Right lobe of liver (tissue), 6 donors: Measurements from ENCODE around the gene TDRD7. TPM values are rescaled to one million over a fixed set of nuclear protein-coding genes. Genes with fewer than 3 reads are reported as not detected.
A peak's percentile ranks its signal among the peaks of the same experiment; 100 is the strongest.

Experiments used
- ATAC-seq, 4 donors: fragments of 200-7000 bp; cut with Tn5 transposase; one replicate each; pipeline ENCODE4 v1.9.1; 2020; ENCODE audit warnings: mild to moderate bottlenecking in 4 of 4, moderate library complexity in 4 of 4
- DNase-seq, 3 donors: peaks; one replicate each; pipeline ENCODE4 v3.0.0-alpha.2; 2020
- H3K27ac ChIP-seq, 3 donors: fragments of 200-600 bp; one replicate each; pipeline ENCODE4 v1.8.0; 2022
- H3K27me3 ChIP-seq, 2 donors: fragments of 200-600 bp; one replicate each; pipeline ENCODE4 v1.8.0; 2022
- H3K36me3 ChIP-seq, 4 donors: fragments of 200-600 bp; sonication (generic) in 1 of 4; one replicate each; pipeline versions ENCODE4 v1.5.1 to v1.8.0; 2017 to 2022; ENCODE audit warnings: control low read depth in 1 of 4
- H3K4me1 ChIP-seq, 4 donors: fragments of 200-600 bp; sonication (generic) in 1 of 4; one replicate each; pipeline versions ENCODE4 v1.5.1 to v1.8.0; 2017 to 2022; ENCODE audit warnings: control low read depth in 1 of 4
- H3K4me3 ChIP-seq, 3 donors: fragments of 200-600 bp; one replicate each; pipeline ENCODE4 v1.8.0; 2022
- H3K9me3 ChIP-seq, 4 donors: fragments of 200-600 bp; sonication (generic) in 1 of 4; one replicate each; pipeline versions ENCODE4 v1.5.1 to v1.8.0; 2017 to 2022; ENCODE audit warnings: control low read depth in 1 of 4
- POLR2A ChIP-seq: fragments of 450-650 bp; IDR thresholded peaks from one replicate; pipeline ENCODE4 v1.6.1; 2017; ENCODE audit warnings: antibody characterized with exemption, mild to moderate bottlenecking
- WGBS: methylation state at CpG from one replicate; pipeline ENCODE4 v1.1.6; 2018; ENCODE audit warnings: low coverage, low lambda C conversion rate; ENCODE audit not compliant: insufficient coverage; ENCODE audit errors: missing lambda C conversion rate; 5-methylcytosine and 5-hydroxymethylcytosine counted together
- intact Hi-C, 2 donors: fragments of 100-400 bp; cut with DNase I; formaldehyde crosslinking; loops; one replicate each; pipeline versions ENCODE4 v1.11.2 to v1.14.1; 2022
- total RNA-seq, 6 experiments: library from RNA; depleted of rRNA in 2 of 6; stranded (reverse); fragments of >200 nt in 2 of 6; fragmentation: NEBNext Ultra II Directional in 3 of 6; extraction: Animal tissue kit (Norgen Biotek cat#: 25700) in 3 of 6; gene quantifications; one replicate each; pipeline versions ENCODE4 v1.1.0 to v1.2.4, GENCODE V29; 2016 to 2023
- TF ChIP-seq, protein P1 (sequence below), 4 donors: fragments of 200-600 bp in 3 of 4; fragments of 450-650 bp in 1 of 4; IDR thresholded peaks; one replicate each; pipeline versions ENCODE4 v1.5.1 to v1.8.0; 2016 to 2022; ENCODE audit warnings: antibody characterized with exemption in 4 of 4, mild to moderate bottlenecking in 2 of 4
- donor health status: DM: no; HTN: yes; CAD: no.
- donor health status: DM: no; HTN: no; CAD: no.
- donor health status: DM: no; HTN: no; CAD: no.
- donor health status: DM: no; HTN: yes; CAD: no.
- donor health status: DM: no; HTN: yes; CAD: no.

TDRD7 gene
- total RNA-seq, 6 experiments from 2014 or later: 4.2 to 8.7 (median 6.8) TPM

DNA sequence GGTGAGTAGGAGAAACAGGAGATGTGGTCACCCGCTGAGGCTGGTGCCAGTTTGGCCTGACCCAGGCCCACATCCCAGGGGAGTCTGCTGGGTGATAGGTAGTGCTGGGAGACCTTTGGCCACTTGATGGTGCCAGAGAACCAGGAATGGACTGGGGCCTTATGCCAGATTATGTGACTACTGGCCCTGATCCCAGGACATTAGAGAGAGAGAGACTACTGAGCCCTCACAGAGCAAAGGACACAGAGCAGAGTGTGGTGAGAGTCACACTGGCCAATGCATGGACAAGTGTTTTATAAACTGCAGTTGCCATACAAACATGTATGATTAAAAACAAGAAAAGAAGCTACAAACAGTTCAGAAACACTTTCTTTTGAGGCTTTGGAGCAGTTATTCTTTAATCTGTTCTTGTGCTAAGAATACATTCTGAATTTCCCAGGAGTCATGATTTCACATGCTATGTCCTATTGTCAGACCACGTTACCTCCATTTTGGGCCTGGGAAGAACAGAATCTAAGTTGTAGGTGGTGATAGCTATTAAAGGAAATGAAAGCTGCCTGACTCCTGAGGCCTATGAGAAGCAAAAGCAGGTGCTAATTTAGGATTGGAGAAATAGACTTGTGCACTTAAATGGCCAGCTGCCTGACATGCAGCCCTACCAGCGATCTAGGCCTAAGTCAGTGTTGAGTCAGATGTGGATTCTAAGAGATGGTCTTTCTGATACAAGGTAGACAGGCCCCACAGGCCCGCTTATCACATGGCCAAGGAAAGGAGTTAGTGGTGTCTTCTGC lies 57.0 kb downstream of the TDRD7 start:
- Histone ChIP-seq H3K27me3 (no peaks in the 10 kb centered on the region), H3K4me3 (no peak overlapping the region), H3K36me3 (peaks cover 0 to 1% (median 0%) of the 10 kb centered on the region in 4 donors), H3K27ac (peak overlapping the region; percentile 11 to 82 (median 63)), H3K4me1 (peaks cover 0 to 10% (median 3%) of the 10 kb centered on the region in 4 donors), H3K9me3 (no peaks in the 10 kb centered on the region)
- TF ChIP-seq, protein P1, sequence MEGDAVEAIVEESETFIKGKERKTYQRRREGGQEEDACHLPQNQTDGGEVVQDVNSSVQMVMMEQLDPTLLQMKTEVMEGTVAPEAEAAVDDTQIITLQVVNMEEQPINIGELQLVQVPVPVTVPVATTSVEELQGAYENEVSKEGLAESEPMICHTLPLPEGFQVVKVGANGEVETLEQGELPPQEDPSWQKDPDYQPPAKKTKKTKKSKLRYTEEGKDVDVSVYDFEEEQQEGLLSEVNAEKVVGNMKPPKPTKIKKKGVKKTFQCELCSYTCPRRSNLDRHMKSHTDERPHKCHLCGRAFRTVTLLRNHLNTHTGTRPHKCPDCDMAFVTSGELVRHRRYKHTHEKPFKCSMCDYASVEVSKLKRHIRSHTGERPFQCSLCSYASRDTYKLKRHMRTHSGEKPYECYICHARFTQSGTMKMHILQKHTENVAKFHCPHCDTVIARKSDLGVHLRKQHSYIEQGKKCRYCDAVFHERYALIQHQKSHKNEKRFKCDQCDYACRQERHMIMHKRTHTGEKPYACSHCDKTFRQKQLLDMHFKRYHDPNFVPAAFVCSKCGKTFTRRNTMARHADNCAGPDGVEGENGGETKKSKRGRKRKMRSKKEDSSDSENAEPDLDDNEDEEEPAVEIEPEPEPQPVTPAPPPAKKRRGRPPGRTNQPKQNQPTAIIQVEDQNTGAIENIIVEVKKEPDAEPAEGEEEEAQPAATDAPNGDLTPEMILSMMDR (IDR thresholded peaks at IDR 0.05): peak; percentile 80 to 93 (median 88)
- TF ChIP-seq POLR2A: peak; percentile 12
- intact Hi-C loops: loop anchor here (5.0 to 10.0 kb wide), 2 partner anchors 133 to 136 kb away; no protein-coding TSS in a partner anchor
- WGBS: 77% methylated on average over 3 of the region's 4 CpGs
- DNase-seq (peak; percentile 61 to 86 (median 69)), ATAC-seq (peak; percentile 99 to 100 (median 100))

DNA sequence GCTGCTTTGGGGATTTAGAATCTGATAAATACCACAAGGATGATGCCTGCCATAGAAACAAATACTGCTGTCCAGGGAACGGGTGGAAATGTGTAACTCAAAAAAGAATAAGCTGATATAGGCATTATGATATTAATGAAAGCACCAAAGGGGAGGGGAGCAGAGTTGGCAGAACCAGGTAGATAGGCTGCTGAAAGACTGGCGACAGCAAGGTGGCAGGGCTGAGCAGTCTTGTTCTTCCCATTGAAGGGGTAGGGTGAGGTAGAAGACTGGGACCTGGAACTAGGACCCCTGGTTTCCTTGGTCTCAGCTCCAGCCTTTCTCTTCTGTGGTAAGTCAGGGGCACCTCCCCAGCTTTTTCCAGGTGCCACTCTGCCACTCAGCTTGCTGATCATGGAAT lies 58.2 kb downstream of the TDRD7 start:
- TF ChIP-seq POLR2A: no peak
- TF ChIP-seq, protein P1 (IDR thresholded peaks at IDR 0.05): peak; percentile 37 to 54 (median 44)

DNA sequence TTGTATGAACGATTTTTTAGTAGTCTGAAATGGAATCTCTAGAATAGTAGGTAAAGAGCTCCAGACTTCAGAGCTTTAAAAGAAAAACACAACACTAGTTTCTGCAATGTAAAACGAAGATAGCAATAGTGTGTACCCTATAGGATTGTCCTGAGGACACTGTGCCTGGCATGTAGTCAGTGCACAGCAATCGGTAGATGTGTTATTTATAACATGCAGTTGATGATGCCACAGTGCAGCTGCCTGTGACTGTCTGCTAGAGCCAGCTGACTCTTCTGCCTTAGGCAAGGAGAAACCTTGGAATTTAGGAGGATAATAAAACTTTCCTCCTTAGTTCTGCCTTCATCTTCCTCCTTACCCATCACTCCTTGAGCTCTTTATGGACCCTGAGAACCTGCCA lies 61.8 kb downstream of the TDRD7 start:
- no peak overlapping the region for H3K27ac ChIP-seq
- H3K36me3 ChIP-seq: peaks cover 0 to 4% (median 2%) of the 10 kb centered on the region in 4 donors
- H3K4me3 ChIP-seq: no peak overlapping the region
- H3K4me1 ChIP-seq: peaks cover 0 to 19% (median 5%) of the 10 kb centered on the region in 4 donors
- H3K9me3 ChIP-seq: no peaks in the 10 kb centered on the region
- no peak for TF ChIP-seq POLR2A
- TF ChIP-seq, protein P1 (IDR thresholded peaks at IDR 0.05): no peak
- intact Hi-C loops: no loop called here
- no peaks in the 10 kb centered on the region for H3K27me3 ChIP-seq
- no peak for ATAC-seq
- DNase-seq: no peak
- 86% methylated on average over 3 of the region's 3 CpGs for WGBS

More for the DNA sequence above, 58.2 kb downstream of the TDRD7 start:
- intact Hi-C loops: no loop called here
- peaks cover 0 to 4% (median 2%) of the 10 kb centered on the region in 4 donors for H3K36me3 ChIP-seq
- H3K4me1 ChIP-seq: peaks cover 0 to 10% (median 3%) of the 10 kb centered on the region in 4 donors
- peak; percentile 50 to 58 (median 50) for ATAC-seq
- 52% methylated on average over 2 of the region's 2 CpGs for WGBS
- no peaks in the 10 kb centered on the region for H3K27me3 ChIP-seq
- H3K27ac ChIP-seq: no peak overlapping the region
- H3K4me3 ChIP-seq: no peak overlapping the region
- no peaks in the 10 kb centered on the region for H3K9me3 ChIP-seq
- DNase-seq: no peak

DNA sequence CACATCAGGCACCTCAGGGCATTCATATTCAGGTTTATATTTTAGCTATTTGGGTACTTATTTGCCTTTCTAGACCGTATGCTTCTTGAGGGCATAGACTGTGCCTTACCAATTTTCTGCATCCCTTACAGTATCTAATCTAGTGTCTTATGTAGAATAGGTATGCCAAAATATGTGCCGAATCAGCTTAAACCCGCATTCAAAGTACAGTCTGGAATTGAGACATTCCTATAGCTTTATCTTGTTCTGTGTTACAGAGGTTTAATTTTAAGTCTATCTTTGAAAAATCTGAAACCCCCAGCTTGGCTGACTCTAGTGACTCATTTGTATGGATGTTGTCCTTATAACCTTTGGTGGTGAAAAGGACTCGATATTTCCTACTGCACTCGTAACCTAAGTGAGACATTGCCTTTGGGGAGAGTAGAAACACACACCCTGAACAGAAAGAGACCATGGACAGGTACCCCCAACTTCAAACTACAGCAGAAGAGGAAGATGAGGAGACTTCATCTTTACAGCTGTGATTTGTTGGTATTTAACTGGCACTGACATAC lies 62.6 kb downstream of the TDRD7 start:
- DNase-seq (no peak), ATAC-seq (no peak)
- peaks cover 0 to 20% (median 5%) of the 10 kb centered on the region in 4 donors for H3K4me1 ChIP-seq
- no peaks in the 10 kb centered on the region for H3K9me3 ChIP-seq
- no peak for TF ChIP-seq POLR2A
- TF ChIP-seq, protein P1 (IDR thresholded peaks at IDR 0.05): no peak
- intact Hi-C loops: no loop called here
- WGBS: 76% methylated on average over 5 of the region's 5 CpGs
- H3K27ac ChIP-seq: no peak overlapping the region
- H3K27me3 ChIP-seq: no peaks in the 10 kb centered on the region
- peaks cover 0 to 4% (median 2%) of the 10 kb centered on the region in 4 donors for H3K36me3 ChIP-seq
- no peak overlapping the region for H3K4me3 ChIP-seq
